HCT116 (cell line): ENCODE measurements around the gene SCP2. TPM values are rescaled to one million over a fixed set of nuclear protein-coding genes. Genes with fewer than 3 reads are reported as not detected.

Experiments
- ATAC-seq: fragments of 200-7000 bp; cut with Tn5 transposase; 2 replicates; pipeline ENCODE4 v1.9.1; 2020; ENCODE audit warnings: mild to moderate bottlenecking, moderate library complexity
- BruUV-seq: library from RNA; stranded (reverse); fragments of 400-500 nt; replicated peaks from 2 replicates; lab custom pipeline; 2021; lab: Mats Ljungman, UMichigan
- CTCF ChIA-PET: fragments of 300-600 bp; sonication (Branson Sonifier 250); formaldehyde crosslinking; loops from one replicate; lab custom pipeline; 2021; ENCODE audit warnings: antibody characterized with exemption; lab: Charles Lee
- POLR2A ChIA-PET: fragments of 300-600, 350-600 bp; sonication (Branson Sonifier 250); formaldehyde crosslinking; loops from one replicate; lab custom pipeline; 2021; ENCODE audit warnings: antibody characterized with exemption; lab: Charles Lee
- RAD21 ChIA-PET, 2 experiments: fragments of 300-600 bp; sonication (Branson Sonifier 250); formaldehyde crosslinking; loops; one replicate each; lab custom pipeline; 2023; ENCODE audit warnings: low total read pairs in 2 of 2; ENCODE audit not compliant: uncharacterized antibody in 2 of 2, unreplicated experiment in 2 of 2, low non-redundant PET in 1 of 2; lab: Charles Lee
- DNase-seq: peaks from one replicate; pipeline ENCODE4 v3.0.0-alpha.2; 2010; ENCODE audit warnings: low read depth, low spot score
- H2AFZ ChIP-seq: fragments of 200-600 bp; shearing (Covaris generic), sonication (generic); 2 replicates; pipeline ENCODE4 v1.6.1; 2017; ENCODE audit warnings: low read depth, mixed run types, mixed read lengths, antibody characterized with exemption, low read length; ENCODE audit not compliant: poor library complexity, severe bottlenecking
- H3K27ac ChIP-seq: 2 replicates; pipeline ENCODE4 v1.5.1; 2012; ENCODE audit warnings: low read depth, low read length
- H3K27me3 ChIP-seq: fragments of 200-600 bp; sonication (generic); 2 replicates; pipeline ENCODE4 v1.6.1; 2016; ENCODE audit warnings: mixed run types, low read length, mixed read lengths; ENCODE audit not compliant: insufficient read depth
- H3K36me3 ChIP-seq, 2 experiments: fragments of 200-500 bp in 1 of 2; fragments of 200-600 bp in 1 of 2; sonication (Bioruptor generic) in 1 of 2; sonication (generic) in 1 of 2; 2 replicates each; pipeline versions ENCODE4 v1.5.1 to v1.6.1; 2014 to 2016; ENCODE audit warnings: low read length in 2 of 2, inconsistent platforms in 1 of 2, mixed read lengths in 1 of 2, mixed run types in 1 of 2; ENCODE audit not compliant: insufficient read depth in 2 of 2, control insufficient read depth in 1 of 2
- H3K4me1 ChIP-seq, 2 experiments: fragments of 200-600 bp in 1 of 2; sonication (generic) in 1 of 2; 2 replicates each; pipeline versions ENCODE4 v1.5.1 to v1.6.1; 2012 to 2017; ENCODE audit warnings: low read length in 2 of 2, inconsistent platforms in 1 of 2, mild to moderate bottlenecking in 1 of 2, mixed read lengths in 1 of 2, mixed run types in 1 of 2, moderate library complexity in 1 of 2; ENCODE audit not compliant: insufficient read depth in 2 of 2, control insufficient read depth in 1 of 2
- H3K4me2 ChIP-seq: fragments of 200-600 bp; sonication (generic); 2 replicates; pipeline ENCODE4 v1.6.1; 2017; ENCODE audit warnings: mixed run types, low read length, mixed read lengths
- H3K4me3 ChIP-seq, 2 experiments: fragments of 200-600 bp in 1 of 2; sonication (generic) in 1 of 2; replicated peaks in 1 of 2; 2 replicates each; pipeline ENCODE4 v1.5.1; 2011 to 2016; ENCODE audit warnings: low read length in 2 of 2, control low read depth in 1 of 2, low read depth in 1 of 2, mild to moderate bottlenecking in 1 of 2, mixed read lengths in 1 of 2, mixed run types in 1 of 2
- H3K79me2 ChIP-seq: fragments of 200-600 bp; sonication (generic); 2 replicates; pipeline ENCODE4 v1.6.1; 2017; ENCODE audit warnings: mild to moderate bottlenecking, mixed run types, low read length, moderate library complexity, mixed read lengths; ENCODE audit not compliant: insufficient read depth
- H3K9ac ChIP-seq: fragments of 200-600 bp; sonication (generic); 2 replicates; pipeline ENCODE4 v1.6.1; 2016; ENCODE audit warnings: low read length, mixed read lengths
- H3K9me2 ChIP-seq: fragments of 200-600 bp; sonication (generic), shearing (Covaris generic); 2 replicates; pipeline ENCODE4 v1.6.1; 2017; ENCODE audit warnings: mixed run types, mild to moderate bottlenecking, moderate library complexity; ENCODE audit not compliant: insufficient read depth
- H3K9me3 ChIP-seq, 2 experiments: fragments of 200-500 bp in 1 of 2; fragments of 200-600 bp in 1 of 2; sonication (Bioruptor generic) in 1 of 2; sonication (generic) in 1 of 2; 2 replicates each; pipeline ENCODE4 v1.6.1; 2014 to 2017; ENCODE audit warnings: low read length in 2 of 2, mixed read lengths in 2 of 2, inconsistent platforms in 1 of 2, low read depth in 1 of 2, mild to moderate bottlenecking in 1 of 2, mixed run types in 1 of 2, moderate library complexity in 1 of 2; ENCODE audit not compliant: control insufficient read depth in 1 of 2, insufficient read depth in 1 of 2
- H4K20me1 ChIP-seq: fragments of 200-600 bp; sonication (generic), shearing (Covaris generic); 2 replicates; pipeline ENCODE4 v1.6.1; 2017; ENCODE audit warnings: mixed run types, mild to moderate bottlenecking, moderate library complexity; ENCODE audit not compliant: insufficient read depth
- CBX3 ChIP-seq: IDR thresholded peaks from 2 replicates; pipeline ENCODE4 v1.6.1; 2012; ENCODE audit warnings: low read depth
- CEBPB ChIP-seq: IDR thresholded peaks from 2 replicates; pipeline ENCODE4 v1.6.1; 2012; ENCODE audit warnings: low read depth
- EGR1 ChIP-seq: IDR thresholded peaks from 2 replicates; pipeline ENCODE4 v1.6.1; 2012; ENCODE audit warnings: low read depth
- ELF1 ChIP-seq: IDR thresholded peaks from 2 replicates; pipeline ENCODE4 v1.6.1; 2012; ENCODE audit warnings: low read depth, borderline replicate concordance
- EZH2phosphoT487 ChIP-seq: fragments of 200-600 bp; IDR thresholded peaks from 2 replicates; pipeline ENCODE4 v1.6.1; 2018; ENCODE audit warnings: antibody characterized with exemption, borderline replicate concordance
- FOSL1 ChIP-seq: IDR thresholded peaks from 2 replicates; pipeline ENCODE4 v1.6.1; 2012; ENCODE audit warnings: low read depth
- POLR2AphosphoS5 ChIP-seq: IDR thresholded peaks from 2 replicates; pipeline ENCODE4 v1.6.1; 2011; ENCODE audit warnings: mild to moderate bottlenecking, low read depth, low read length, moderate library complexity
- SIN3A ChIP-seq: IDR thresholded peaks from 2 replicates; pipeline ENCODE4 v1.6.1; 2012; ENCODE audit warnings: low read depth
- SP1 ChIP-seq: IDR thresholded peaks from 2 replicates; pipeline ENCODE4 v1.6.1; 2012; ENCODE audit warnings: low read depth
- YY1 ChIP-seq: IDR thresholded peaks from 2 replicates; pipeline ENCODE4 v1.6.1; 2011; ENCODE audit warnings: low read length, low read depth, moderate library complexity, mild to moderate bottlenecking; ENCODE audit not compliant: insufficient replicate concordance; ENCODE audit errors: extremely low read depth
- ZFX ChIP-seq: fragments of 450-650 bp; IDR thresholded peaks from 2 replicates; pipeline ENCODE4 v1.6.1; 2017
- ZNF274 ChIP-seq: fragments of 200-500 bp; sonication (Bioruptor generic); IDR thresholded peaks from 2 replicates; pipeline ENCODE4 v1.6.1; 2014; ENCODE audit warnings: mild to moderate bottlenecking, low read depth, low read length, inconsistent platforms
- intact Hi-C: fragments of 100-400 bp; cut with micrococcal nuclease; formaldehyde crosslinking; loops from 2 replicates; pipeline ENCODE4 v1.10.0; 2022
- total RNA-seq: library from RNA; stranded (reverse); gene quantifications from one replicate; pipeline ENCODE4 v1.2.1, GENCODE V29; 2021; ENCODE audit not compliant: unreplicated experiment
- TF ChIP-seq, protein P1 (sequence below): IDR thresholded peaks from 2 replicates; pipeline ENCODE4 v1.6.1; 2012; ENCODE audit warnings: low read depth
- TF ChIP-seq, protein P2 (sequence below): IDR thresholded peaks from 2 replicates; pipeline ENCODE4 v1.6.1; 2011; ENCODE audit warnings: mild to moderate bottlenecking, low read length, moderate library complexity; ENCODE audit not compliant: insufficient replicate concordance; ENCODE audit errors: extremely low read depth
- TF ChIP-seq, protein P3 (sequence below): IDR thresholded peaks from 2 replicates; pipeline ENCODE4 v1.6.1; 2012

Gene SCP2
- total RNA-seq, 1 experiment from 2014 or later, result 62.0 TPM

DNA sequence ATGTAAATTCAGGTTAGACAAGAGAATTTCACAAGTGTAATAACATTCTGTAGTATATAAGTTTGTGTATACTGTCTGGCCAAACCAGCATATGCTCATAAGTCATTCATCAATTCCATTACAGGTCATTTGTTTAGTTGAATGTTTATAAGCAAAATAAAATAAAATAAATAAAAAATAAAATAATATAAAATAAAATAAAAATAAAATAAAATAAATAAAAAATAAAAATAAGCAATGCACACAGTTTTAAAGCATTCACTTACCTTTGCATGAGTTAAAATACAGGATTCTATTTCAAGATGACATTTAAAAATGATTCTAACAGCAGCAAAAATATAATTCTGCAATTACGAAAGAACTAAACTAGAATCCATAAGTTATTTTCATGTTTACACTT lies 144.8 kb downstream of the SCP2 start:
- ChIA-PET POLR2A (no interaction called here), RAD21 (no interaction called here)

More for the DNA sequence above, 144.8 kb downstream of the SCP2 start:
- Histone ChIP-seq H3K9me3 (no peaks in the 10 kb centered on the region), H3K9me2 (no peaks in the 10 kb centered on the region), H3K79me2 (no peaks in the 10 kb centered on the region), H3K4me3 (no peak overlapping the region), H3K36me3 (no peaks in the 10 kb centered on the region), H3K4me1 (no peaks in the 10 kb centered on the region), H3K4me2 (no peak overlapping the region), H4K20me1 (no peaks in the 10 kb centered on the region), H3K27ac (no peak overlapping the region), H3K27me3 (no peaks in the 10 kb centered on the region), H3K9ac (no peak overlapping the region), H2AFZ (no peak overlapping the region)
- DNase-seq, result no peak
- BruUV-seq, result no TSS peak
- CTCF ChIA-PET, result no interaction called here
- no peak for ATAC-seq
- intact Hi-C loops, result no loop called here
- TF ChIP-seq SIN3A (no peak), ZFX (no peak), CEBPB (no peak), EZH2phosphoT487 (no peak), YY1 (no peak), ELF1 (no peak), ZNF274 (no peak), FOSL1 (no peak), SP1 (no peak), POLR2AphosphoS5 (no peak), CBX3 (no peak), EGR1 (no peak)
- TF ChIP-seq, protein P1, sequence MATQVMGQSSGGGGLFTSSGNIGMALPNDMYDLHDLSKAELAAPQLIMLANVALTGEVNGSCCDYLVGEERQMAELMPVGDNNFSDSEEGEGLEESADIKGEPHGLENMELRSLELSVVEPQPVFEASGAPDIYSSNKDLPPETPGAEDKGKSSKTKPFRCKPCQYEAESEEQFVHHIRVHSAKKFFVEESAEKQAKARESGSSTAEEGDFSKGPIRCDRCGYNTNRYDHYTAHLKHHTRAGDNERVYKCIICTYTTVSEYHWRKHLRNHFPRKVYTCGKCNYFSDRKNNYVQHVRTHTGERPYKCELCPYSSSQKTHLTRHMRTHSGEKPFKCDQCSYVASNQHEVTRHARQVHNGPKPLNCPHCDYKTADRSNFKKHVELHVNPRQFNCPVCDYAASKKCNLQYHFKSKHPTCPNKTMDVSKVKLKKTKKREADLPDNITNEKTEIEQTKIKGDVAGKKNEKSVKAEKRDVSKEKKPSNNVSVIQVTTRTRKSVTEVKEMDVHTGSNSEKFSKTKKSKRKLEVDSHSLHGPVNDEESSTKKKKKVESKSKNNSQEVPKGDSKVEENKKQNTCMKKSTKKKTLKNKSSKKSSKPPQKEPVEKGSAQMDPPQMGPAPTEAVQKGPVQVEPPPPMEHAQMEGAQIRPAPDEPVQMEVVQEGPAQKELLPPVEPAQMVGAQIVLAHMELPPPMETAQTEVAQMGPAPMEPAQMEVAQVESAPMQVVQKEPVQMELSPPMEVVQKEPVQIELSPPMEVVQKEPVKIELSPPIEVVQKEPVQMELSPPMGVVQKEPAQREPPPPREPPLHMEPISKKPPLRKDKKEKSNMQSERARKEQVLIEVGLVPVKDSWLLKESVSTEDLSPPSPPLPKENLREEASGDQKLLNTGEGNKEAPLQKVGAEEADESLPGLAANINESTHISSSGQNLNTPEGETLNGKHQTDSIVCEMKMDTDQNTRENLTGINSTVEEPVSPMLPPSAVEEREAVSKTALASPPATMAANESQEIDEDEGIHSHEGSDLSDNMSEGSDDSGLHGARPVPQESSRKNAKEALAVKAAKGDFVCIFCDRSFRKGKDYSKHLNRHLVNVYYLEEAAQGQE, result no peak
- TF ChIP-seq, protein P2, sequence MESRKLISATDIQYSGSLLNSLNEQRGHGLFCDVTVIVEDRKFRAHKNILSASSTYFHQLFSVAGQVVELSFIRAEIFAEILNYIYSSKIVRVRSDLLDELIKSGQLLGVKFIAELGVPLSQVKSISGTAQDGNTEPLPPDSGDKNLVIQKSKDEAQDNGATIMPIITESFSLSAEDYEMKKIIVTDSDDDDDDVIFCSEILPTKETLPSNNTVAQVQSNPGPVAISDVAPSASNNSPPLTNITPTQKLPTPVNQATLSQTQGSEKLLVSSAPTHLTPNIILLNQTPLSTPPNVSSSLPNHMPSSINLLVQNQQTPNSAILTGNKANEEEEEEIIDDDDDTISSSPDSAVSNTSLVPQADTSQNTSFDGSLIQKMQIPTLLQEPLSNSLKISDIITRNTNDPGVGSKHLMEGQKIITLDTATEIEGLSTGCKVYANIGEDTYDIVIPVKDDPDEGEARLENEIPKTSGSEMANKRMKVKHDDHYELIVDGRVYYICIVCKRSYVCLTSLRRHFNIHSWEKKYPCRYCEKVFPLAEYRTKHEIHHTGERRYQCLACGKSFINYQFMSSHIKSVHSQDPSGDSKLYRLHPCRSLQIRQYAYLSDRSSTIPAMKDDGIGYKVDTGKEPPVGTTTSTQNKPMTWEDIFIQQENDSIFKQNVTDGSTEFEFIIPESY, result no peak
- TF ChIP-seq, protein P3, sequence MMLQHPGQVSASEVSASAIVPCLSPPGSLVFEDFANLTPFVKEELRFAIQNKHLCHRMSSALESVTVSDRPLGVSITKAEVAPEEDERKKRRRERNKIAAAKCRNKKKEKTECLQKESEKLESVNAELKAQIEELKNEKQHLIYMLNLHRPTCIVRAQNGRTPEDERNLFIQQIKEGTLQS, result no peak
